Body of pancreas (tissue), 4 donors: ENCODE results near the gene NAA25. TPM values are rescaled to one million over a fixed set of nuclear protein-coding genes. Genes with fewer than 3 reads are reported as not detected.

Experiments
- ATAC-seq: fragments of 150-250 bp; one replicate; pipeline ENCODE4 v1.9.1; 2016
- DNase-seq, 4 donors: peaks; one replicate each; pipeline ENCODE4 v3.0.0-alpha.2; 2019
- H3K27ac ChIP-seq, 4 donors: fragments of 200-600 bp; sonication (generic); 1 replicate in 3 of 4; 2 replicates in 1 of 4; pipeline versions ENCODE4 v1.5.1 to v1.6.1; 2016 to 2019; ENCODE audit warnings: mild to moderate bottlenecking in 1 of 4, mixed read lengths in 1 of 4, moderate library complexity in 1 of 4
- H3K27me3 ChIP-seq, 2 donors: fragments of 200-600 bp; sonication (generic); one replicate each; pipeline ENCODE4 v1.6.0; 2016; ENCODE audit warnings: mild to moderate bottlenecking in 1 of 2
- H3K36me3 ChIP-seq, 2 donors: fragments of 200-600 bp; sonication (generic); replicated peaks in 1 of 2; 2 replicates each; pipeline ENCODE4 v1.5.1; 2016; ENCODE audit warnings: low read depth in 2 of 2; ENCODE audit not compliant: insufficient read depth in 1 of 2
- H3K4me1 ChIP-seq: fragments of 200-600 bp; sonication (generic); one replicate; pipeline ENCODE4 v1.6.0; 2016
- H3K4me3 ChIP-seq, 2 donors: fragments of 200-600 bp; sonication (generic); 1 replicate in 1 of 2; 2 replicates in 1 of 2; pipeline ENCODE4 v1.5.1; 2016 to 2019
- H3K9me3 ChIP-seq, 3 donors: fragments of 200-600 bp; sonication (generic); 1 replicate in 2 of 3; 2 replicates in 1 of 3; pipeline ENCODE4 v1.5.1; 2016
- CTCF ChIP-seq, 7 experiments: fragments of 450-650 bp in 4 of 7; fragments of 200-600 bp in 3 of 7; sonication (generic) in 3 of 7; IDR thresholded peaks; one replicate each; pipeline ENCODE4 v1.5.1; 2016 to 2019; ENCODE audit warnings: antibody characterized with exemption in 7 of 7
- POLR2A ChIP-seq, 3 donors: fragments of 450-650 bp; IDR thresholded peaks; one replicate each; pipeline ENCODE4 v1.6.1; 2016; ENCODE audit warnings: antibody characterized with exemption in 3 of 3, mild to moderate bottlenecking in 2 of 3
- WGBS, 2 donors: methylation state at CpG; one replicate each; pipeline ENCODE4 v1.1.5; 2017; 5-methylcytosine and 5-hydroxymethylcytosine counted together
- intact Hi-C: fragments of 100-400 bp; cut with DNase I; formaldehyde crosslinking; loops from one replicate; pipeline ENCODE4 v1.15.1; 2023
- total RNA-seq, 2 donors: library from RNA; depleted of rRNA; stranded (reverse); fragments of >200 nt; gene quantifications; one replicate each; pipeline ENCODE4 v1.1.0, GENCODE V29; 2016

NAA25 gene
- total RNA-seq, 2 donors from 2014 or later = 12.5 to 17.6 TPM

DNA sequence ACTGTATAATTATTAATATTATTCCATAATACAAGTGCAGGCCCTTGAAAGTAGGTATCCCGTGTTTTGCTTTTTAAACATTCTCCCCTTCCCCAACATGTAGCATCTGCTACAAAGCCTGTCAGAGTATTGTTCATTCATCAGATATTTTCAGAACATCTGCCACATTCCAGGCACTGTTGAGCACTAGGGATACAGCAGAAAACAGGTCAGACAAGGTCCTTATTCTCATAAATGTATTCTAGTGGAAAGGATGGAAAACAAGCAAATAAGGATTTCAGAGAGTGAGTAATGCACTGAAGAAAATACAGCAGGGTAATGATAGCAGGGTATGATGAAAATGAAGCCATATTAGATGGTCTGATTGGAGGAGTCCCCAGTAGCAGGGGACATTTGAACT, 91.5 kb downstream of the NAA25 start:
- H3K4me3 ChIP-seq = no peak overlapping the region
- ATAC-seq (no peak), DNase-seq (no peak)
- intact Hi-C loops = no loop called here
- TF ChIP-seq POLR2A (IDR thresholded peaks at IDR 0.05) (no peak), CTCF (IDR thresholded peaks at IDR 0.05) (no peak)
- H3K27me3 ChIP-seq = no peaks in the 10 kb centered on the region
- WGBS, 2 donors = 81 to 87% methylated on average over 1 of the region's 1 CpG
- H3K9me3 ChIP-seq = no peaks in the 10 kb centered on the region
- H3K36me3 ChIP-seq = peaks cover 0 to 5% of the 10 kb centered on the region in 2 donors
- H3K27ac ChIP-seq = no peak overlapping the region
- H3K4me1 ChIP-seq = peaks cover 21% of the 10 kb centered on the region

DNA sequence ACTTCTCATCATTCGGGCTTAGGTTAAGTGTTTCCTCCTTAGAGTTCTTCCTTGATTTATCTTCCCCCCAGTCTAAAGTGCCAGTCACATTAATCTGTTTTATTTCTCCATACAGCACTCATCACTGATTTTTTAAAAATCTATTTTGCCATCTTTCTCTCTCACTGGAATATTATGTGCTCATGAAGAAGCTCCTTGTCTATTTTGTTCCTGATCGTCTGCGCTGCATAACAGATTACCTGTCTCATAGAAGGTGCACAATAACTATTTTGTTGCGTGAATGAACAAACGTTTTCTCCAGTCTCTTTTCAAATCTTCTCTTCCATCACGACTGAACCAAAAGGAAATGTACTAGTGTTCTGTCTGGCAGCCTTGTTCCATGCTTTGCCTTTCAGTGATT, 92.6 kb downstream of the NAA25 start:
- no peak overlapping the region for H3K27ac ChIP-seq
- TF ChIP-seq CTCF (IDR thresholded peaks at IDR 0.05) = no peak
- TF ChIP-seq POLR2A (IDR thresholded peaks at IDR 0.05) = no peak
- H3K27me3 ChIP-seq = no peaks in the 10 kb centered on the region
- intact Hi-C loops = no loop called here
- peaks cover 29% of the 10 kb centered on the region for H3K4me1 ChIP-seq
- no peak overlapping the region for H3K4me3 ChIP-seq
- H3K9me3 ChIP-seq = no peaks in the 10 kb centered on the region
- H3K36me3 ChIP-seq = peaks cover 0 to 5% of the 10 kb centered on the region in 2 donors
- no peak for DNase-seq
- 93% methylated on average over 6 of the region's 6 CpGs for WGBS, 2 donors
- no peak for ATAC-seq

- no peaks in the 10 kb centered on the region for H3K36me3 ChIP-seq
- H3K9me3 ChIP-seq = no peaks in the 10 kb centered on the region
- 0 to 1% methylated on average over 2 to 54 of the region's 54 CpGs for WGBS, 2 donors
- peak; percentile 72 to 83 (median 82) for DNase-seq
- ATAC-seq = peak; percentile 51
- intact Hi-C loops = no loop called here
- H3K4me3 ChIP-seq = peak overlapping the region; percentile 42 to 95
- H3K27ac ChIP-seq = peak overlapping the region; percentile 86 to 98 (median 92)
- H3K4me1 ChIP-seq = peaks cover 34% of the 10 kb centered on the region
- TF ChIP-seq POLR2A (IDR thresholded peaks at IDR 0.05) = peak; percentile 27 to 43 (median 28)
- TF ChIP-seq CTCF (IDR thresholded peaks at IDR 0.05) = peak in 2 of 7 experiments; percentile 1 to 5
- no peaks in the 10 kb centered on the region for H3K27me3 ChIP-seq
Observed at GRCh38 chr12:112013601-112014402, 94.8 kb downstream of the NAA25 start.

DNA sequence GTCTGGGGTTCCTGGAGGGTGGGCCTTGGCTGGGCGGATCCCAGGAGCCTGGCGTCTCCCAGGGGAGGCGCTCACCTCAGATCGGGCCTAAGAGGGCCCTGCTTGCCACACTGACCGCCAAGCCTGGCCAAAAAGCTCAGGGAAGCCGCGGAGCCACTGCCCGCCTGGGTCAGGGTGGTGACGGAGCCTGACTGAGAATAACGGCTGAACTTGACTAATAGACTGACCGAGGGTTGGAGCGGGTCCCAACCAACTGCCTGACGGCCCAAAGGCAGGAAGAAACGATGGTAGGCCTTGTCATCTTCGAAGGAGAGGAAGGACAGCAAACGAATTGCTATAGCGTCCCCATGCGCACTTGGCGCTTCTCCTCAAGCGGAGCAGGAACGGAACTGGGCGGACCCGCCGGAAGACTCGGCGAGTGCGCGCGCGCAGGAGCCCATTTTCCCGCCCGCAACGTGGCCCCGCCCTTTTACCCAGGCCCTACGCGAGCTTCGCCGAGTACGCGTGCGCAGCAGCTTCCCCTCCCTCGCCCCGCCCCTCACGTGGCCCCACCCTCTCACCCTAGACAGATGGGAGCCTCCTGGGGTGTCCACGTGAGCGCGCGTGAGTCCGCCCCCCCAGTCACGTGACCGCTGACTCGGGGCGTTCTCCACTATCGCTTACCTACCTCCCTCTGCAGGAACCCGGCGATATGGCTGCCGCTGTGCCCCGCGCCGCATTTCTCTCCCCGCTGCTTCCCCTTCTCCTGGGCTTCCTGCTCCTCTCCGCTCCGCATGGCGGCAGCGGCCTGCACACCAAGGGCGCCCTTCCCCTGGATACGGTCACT, 95.6 kb downstream of the NAA25 start, which contains the start of the genes ERP29 and TMEM116:
TSS of gene ERP29 (plus strand) at position 652 of the 826 bp plus-strand sequence. CDS start at position 692, 40 bp downstream.
TSS of gene TMEM116 (minus strand) at position 391 of the 826 bp plus-strand sequence. CDS start 7,895 bp downstream, outside the sequence.
- ATAC-seq (peak; percentile 93), DNase-seq (peak; percentile 99 to 100 (median 100))
- H3K27ac ChIP-seq = peak within 1 kb of the TSS; percentile 86 to 98 (median 94)
- no peaks in the 10 kb centered on the region for H3K9me3 ChIP-seq
- intact Hi-C loops = no loop called here
- no peaks in the 10 kb centered on the region for H3K36me3 ChIP-seq
- peak; percentile 76 to 97 (median 96) for TF ChIP-seq POLR2A (IDR thresholded peaks at IDR 0.05)
- TF ChIP-seq CTCF (IDR thresholded peaks at IDR 0.05) = peak; percentile 35 to 87 (median 67)
- H3K4me3 ChIP-seq = peak within 1 kb of the TSS; percentile 42 to 95
- WGBS, 2 donors = 0% methylated on average over 8 to 64 of the region's 67 CpGs
- H3K4me1 ChIP-seq = peaks cover 37% of the 10 kb centered on the region
- H3K27me3 ChIP-seq = no peaks in the 10 kb centered on the region
